Mucosa of descending colon (tissue), 3 donors: ENCODE measurements around the gene GLRX. TPM values are rescaled to one million over a fixed set of nuclear protein-coding genes. Genes with fewer than 3 reads are reported as not detected.
"Not testable (repeated sequence)": the region's sequence is repeated elsewhere in the genome, so short reads cannot be mapped to it uniquely, and the experiment has no call there.

Experiments used
- ATAC-seq: fragments of 200-7000 bp; cut with Tn5 transposase; one replicate; pipeline ENCODE4 v1.9.1; 2020; ENCODE audit warnings: mild to moderate bottlenecking, moderate library complexity
- DNase-seq, 3 donors: peaks; one replicate each; pipeline ENCODE4 v3.0.0-alpha.2; 2020
- H3K36me3 ChIP-seq: fragments of 200-600 bp; one replicate; pipeline ENCODE4 v1.8.0; 2021; ENCODE audit warnings: low read depth, mild to moderate bottlenecking
- H3K4me1 ChIP-seq: fragments of 200-600 bp; one replicate; pipeline ENCODE4 v1.8.0; 2021; ENCODE audit warnings: low read depth, mild to moderate bottlenecking
- H3K4me3 ChIP-seq: fragments of 200-600 bp; one replicate; pipeline ENCODE4 v1.8.0; 2021; ENCODE audit warnings: mild to moderate bottlenecking
- H3K9me3 ChIP-seq: fragments of 200-600 bp; one replicate; pipeline ENCODE4 v1.8.0; 2021; ENCODE audit warnings: mild to moderate bottlenecking
- intact Hi-C, 2 donors: fragments of 100-400 bp; cut with DNase I in 1 of 2; cut with micrococcal nuclease in 1 of 2; formaldehyde crosslinking; loops; one replicate each; pipeline versions ENCODE4 v1.11.0 to v1.11.1; 2022; cut with DNase I, micrococcal nuclease
- total RNA-seq, 3 donors: library from RNA; stranded (reverse); fragmentation: NEBNext Ultra II Directional in 2 of 3; extraction: Animal tissue kit (Norgen Biotek cat#: 25700) in 2 of 3; gene quantifications; one replicate each; pipeline versions ENCODE4 v1.2.1 to v1.2.4, GENCODE V29; 2021 to 2023
- TF ChIP-seq, protein P1 (sequence below): fragments of 200-600 bp; IDR thresholded peaks from one replicate; pipeline ENCODE4 v1.8.0; 2022; ENCODE audit warnings: antibody characterized with exemption, mild to moderate bottlenecking
- donor health status: DM: no; HTN: no; CAD: no; lungs with moderate emphysema.
- donor health status: DM: no; HTN: no; CAD: no.
- donor health status: DM: no; HTN: yes; CAD: no.

The GLRX gene
- total RNA-seq, 3 donors from 2014 or later = 40.6 to 90.5 (median 65.5) TPM

GRCh38 chr5:95818181-95819147 is 4.1 kb downstream of the GLRX start:
- no peaks in the 10 kb centered on the region for H3K36me3 ChIP-seq
- peaks cover 49% of the 10 kb centered on the region for H3K4me1 ChIP-seq
- intact Hi-C loops = no loop called here
- H3K9me3 ChIP-seq = no peaks in the 10 kb centered on the region
- peak; percentile 7 for ATAC-seq
- DNase-seq = peak in 1 of 3 donors; percentile 52
- TF ChIP-seq, protein P1, sequence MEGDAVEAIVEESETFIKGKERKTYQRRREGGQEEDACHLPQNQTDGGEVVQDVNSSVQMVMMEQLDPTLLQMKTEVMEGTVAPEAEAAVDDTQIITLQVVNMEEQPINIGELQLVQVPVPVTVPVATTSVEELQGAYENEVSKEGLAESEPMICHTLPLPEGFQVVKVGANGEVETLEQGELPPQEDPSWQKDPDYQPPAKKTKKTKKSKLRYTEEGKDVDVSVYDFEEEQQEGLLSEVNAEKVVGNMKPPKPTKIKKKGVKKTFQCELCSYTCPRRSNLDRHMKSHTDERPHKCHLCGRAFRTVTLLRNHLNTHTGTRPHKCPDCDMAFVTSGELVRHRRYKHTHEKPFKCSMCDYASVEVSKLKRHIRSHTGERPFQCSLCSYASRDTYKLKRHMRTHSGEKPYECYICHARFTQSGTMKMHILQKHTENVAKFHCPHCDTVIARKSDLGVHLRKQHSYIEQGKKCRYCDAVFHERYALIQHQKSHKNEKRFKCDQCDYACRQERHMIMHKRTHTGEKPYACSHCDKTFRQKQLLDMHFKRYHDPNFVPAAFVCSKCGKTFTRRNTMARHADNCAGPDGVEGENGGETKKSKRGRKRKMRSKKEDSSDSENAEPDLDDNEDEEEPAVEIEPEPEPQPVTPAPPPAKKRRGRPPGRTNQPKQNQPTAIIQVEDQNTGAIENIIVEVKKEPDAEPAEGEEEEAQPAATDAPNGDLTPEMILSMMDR = no peak
- no peak overlapping the region for H3K4me3 ChIP-seq

GRCh38 chr5:95817430-95817829 is 5.1 kb downstream of the GLRX start:
- intact Hi-C loops = no loop called here
- peak; percentile 67 for ATAC-seq
- TF ChIP-seq, protein P1 = no peak
- Histone ChIP-seq H3K36me3 (no peaks in the 10 kb centered on the region), H3K4me1 (peaks cover 46% of the 10 kb centered on the region), H3K9me3 (no peaks in the 10 kb centered on the region), H3K4me3 (no peak overlapping the region)
- peak in 2 of 3 donors; percentile 60 to 65 for DNase-seq

DNA sequence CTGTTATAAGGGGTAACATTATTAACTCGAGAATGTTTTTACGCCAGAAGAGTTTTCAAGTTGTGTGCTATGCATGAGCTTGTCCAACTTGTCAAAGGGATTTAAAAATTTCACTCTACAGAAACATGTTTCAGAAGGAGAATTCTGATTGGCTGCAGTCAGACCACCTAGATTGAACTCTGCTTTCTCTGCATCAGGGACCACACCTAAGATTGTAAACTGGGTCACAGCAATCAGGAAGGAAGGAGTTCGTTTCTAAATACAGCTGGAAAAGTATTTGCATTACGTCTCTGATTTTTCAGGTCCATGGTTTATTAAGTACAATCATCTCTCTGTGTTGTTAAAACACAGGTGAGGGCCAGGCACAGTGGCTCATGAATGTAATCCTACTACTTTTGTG is 5.8 kb downstream of the GLRX start:
- TF ChIP-seq, protein P1 = no peak
- H3K9me3 ChIP-seq = no peaks in the 10 kb centered on the region
- peaks cover 51% of the 10 kb centered on the region for H3K4me1 ChIP-seq
- intact Hi-C loops = no loop called here
- ATAC-seq = peak; percentile 73
- peak in 1 of 3 donors; percentile 52 for DNase-seq
- H3K4me3 ChIP-seq = no peak overlapping the region
- no peaks in the 10 kb centered on the region for H3K36me3 ChIP-seq

- ATAC-seq = no peak
- H3K9me3 ChIP-seq = no peaks in the 10 kb centered on the region
- peak in 1 of 3 donors; percentile 6 for DNase-seq
- H3K36me3 ChIP-seq = no peaks in the 10 kb centered on the region
- peaks cover 53% of the 10 kb centered on the region for H3K4me1 ChIP-seq
- H3K4me3 ChIP-seq = no peak overlapping the region
- TF ChIP-seq, protein P1 = no peak
- intact Hi-C loops = no loop called here
Observed at GRCh38 chr5:95816341-95816740, 6.2 kb downstream of the GLRX start.

DNA sequence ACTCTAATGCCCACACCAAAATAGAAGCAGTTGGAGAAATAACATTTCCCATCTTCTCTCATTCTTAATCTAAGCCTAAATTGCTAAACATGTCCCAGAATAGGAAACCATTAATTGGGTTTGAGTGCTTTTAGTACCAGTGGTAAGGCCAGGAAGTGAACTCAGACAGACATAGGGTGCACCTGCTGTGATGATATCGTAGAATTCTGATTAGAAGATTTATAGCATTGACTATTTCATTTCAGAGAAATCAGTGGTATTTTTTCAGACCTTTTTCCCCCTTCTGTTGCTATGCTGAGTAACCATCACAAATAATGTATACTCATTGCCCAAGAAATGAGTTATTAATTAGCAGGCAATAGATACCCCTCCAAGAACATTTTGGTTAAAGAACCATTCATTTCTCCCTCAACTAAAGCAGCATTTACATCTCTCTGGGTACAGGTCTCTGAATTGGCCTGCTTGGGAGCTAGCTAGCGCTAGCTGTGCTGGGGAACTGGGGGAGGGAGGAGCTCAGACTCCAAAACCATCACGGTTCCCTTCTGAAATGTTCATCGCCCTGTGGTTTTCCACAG is 7.3 kb downstream of the GLRX start:
- ATAC-seq (no peak), DNase-seq (peak in 1 of 3 donors; percentile 1)
- H3K36me3 ChIP-seq = no peaks in the 10 kb centered on the region
- peaks cover 60% of the 10 kb centered on the region for H3K4me1 ChIP-seq
- intact Hi-C loops = no loop called here
- TF ChIP-seq, protein P1 = no peak
- no peak overlapping the region for H3K4me3 ChIP-seq
- H3K9me3 ChIP-seq = no peaks in the 10 kb centered on the region

GRCh38 chr5:95813035-95813434 is 9.5 kb downstream of the GLRX start:
- H3K4me3 ChIP-seq, H3K9me3 ChIP-seq, intact Hi-C loops, H3K36me3 ChIP-seq: not testable (repeated sequence)
- peak in 2 of 3 donors; percentile 66 to 70 for DNase-seq
- ATAC-seq = peak; percentile 42
- peaks cover 62% of the 10 kb centered on the region for H3K4me1 ChIP-seq
